Right lung (tissue), 5 donors: Measurements from ENCODE around the gene GLRX. TPM values are rescaled to one million over a fixed set of nuclear protein-coding genes. Genes with fewer than 3 reads are reported as not detected.
A peak's percentile ranks its signal among the peaks of the same experiment; 100 is the strongest.

ENCODE experiments used
- DNase-seq, 2 donors: peaks; one replicate each; pipeline ENCODE4 v3.0.0-alpha.2; 2013
- polyA plus RNA-seq, 5 donors: library from polyadenylated mRNA; unstranded; fragments of 120-200 nt; gene quantifications; one replicate each; pipeline versions ENCODE4 v1.2.1 to v1.2.3, GENCODE V29; 2013; ENCODE audit warnings: inconsistent platforms in 1 of 5, low replicate concordance in 1 of 5; ENCODE audit not compliant: insufficient read length in 5 of 5, insufficient read depth in 1 of 5

GLRX gene
- polyA plus RNA-seq, 5 donors = 21.8 to 32.7 (median 26.0) TPM

DNA sequence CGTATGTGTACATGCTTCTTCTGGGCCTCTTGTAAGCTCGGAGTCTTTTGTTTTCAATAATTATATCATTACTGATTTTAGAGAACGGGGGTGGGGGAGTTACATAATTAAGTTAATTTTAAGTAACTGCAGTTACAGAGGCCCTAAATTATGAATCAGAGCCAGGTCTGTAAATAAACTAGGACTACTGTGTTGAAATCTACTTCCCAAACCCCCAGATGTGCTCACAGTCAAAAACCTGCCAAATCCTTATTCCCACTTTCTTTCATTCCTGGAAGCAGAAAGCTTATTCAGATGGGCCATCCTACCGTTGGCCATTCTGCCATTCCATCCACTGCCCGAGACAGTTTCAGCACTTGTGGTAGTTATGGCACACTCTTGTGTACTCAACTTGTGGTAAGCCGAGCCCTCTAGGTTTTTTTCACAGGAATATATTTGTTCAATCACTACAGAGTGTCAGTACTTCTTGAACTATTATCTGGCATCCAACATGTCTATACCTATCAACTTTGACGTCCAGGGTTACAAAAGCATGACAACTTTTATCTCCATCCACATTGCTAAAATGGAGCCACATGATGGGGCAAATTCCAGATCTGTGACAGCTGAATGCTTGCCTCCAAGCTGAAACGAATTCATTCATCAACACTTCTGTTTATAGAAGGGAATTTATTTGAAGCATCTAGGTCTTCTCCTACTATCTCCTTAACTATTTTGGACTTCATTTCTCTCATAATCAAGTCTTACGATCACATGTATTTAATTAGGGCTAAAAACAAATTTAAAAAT, 37.8 kb downstream of the GLRX start:
- DNase-seq = no peak

GRCh38 chr5:95783661-95784060, 38.9 kb downstream of the GLRX start:
- no peak for DNase-seq

GRCh38 chr5:95782181-95782580, 40.3 kb downstream of the GLRX start:
- DNase-seq = no peak

GRCh38 chr5:95781101-95781583, 41.4 kb downstream of the GLRX start:
- peak; percentile 57 to 76 for DNase-seq

GRCh38 chr5:95780597-95780996, 41.9 kb downstream of the GLRX start:
- DNase-seq = no peak

- DNase-seq = no peak
Observed at GRCh38 chr5:95779611-95780010, 42.9 kb downstream of the GLRX start.

DNA sequence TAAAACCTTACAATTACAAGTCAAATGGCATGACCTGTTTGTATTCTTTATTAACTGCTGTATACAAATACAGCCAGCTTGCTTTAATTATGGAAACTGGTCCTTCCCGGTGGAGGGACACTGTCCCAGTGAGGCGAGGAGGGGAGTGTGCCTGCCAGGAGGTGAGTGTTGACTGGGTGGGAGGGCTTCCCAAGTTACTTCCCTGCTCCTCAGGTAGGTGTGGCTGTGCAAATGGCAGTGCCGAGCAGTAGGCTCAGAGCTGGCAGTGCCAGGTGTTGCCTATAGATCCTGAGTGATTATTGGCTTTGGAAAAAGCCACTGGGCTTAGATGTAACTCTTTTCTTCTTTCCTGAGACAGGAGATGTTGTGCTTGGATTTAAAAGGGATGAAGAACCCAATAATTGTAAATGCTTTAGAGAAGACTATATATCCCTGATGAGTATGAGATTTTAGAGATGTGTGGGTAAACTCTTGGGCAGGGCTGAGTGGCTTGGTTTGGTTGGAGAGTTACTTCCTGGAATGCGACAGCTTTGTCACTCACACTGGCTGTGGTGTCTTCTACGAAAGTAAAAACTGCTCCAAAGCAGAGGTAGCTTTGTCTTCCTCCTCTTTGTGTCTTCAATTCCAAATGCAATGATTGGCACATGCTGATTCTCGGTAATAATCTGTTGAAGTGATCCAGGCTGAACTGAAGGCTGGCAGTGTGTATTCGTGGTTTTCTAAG, 43.7 kb downstream of the GLRX start:
- DNase-seq = no peak

DNA sequence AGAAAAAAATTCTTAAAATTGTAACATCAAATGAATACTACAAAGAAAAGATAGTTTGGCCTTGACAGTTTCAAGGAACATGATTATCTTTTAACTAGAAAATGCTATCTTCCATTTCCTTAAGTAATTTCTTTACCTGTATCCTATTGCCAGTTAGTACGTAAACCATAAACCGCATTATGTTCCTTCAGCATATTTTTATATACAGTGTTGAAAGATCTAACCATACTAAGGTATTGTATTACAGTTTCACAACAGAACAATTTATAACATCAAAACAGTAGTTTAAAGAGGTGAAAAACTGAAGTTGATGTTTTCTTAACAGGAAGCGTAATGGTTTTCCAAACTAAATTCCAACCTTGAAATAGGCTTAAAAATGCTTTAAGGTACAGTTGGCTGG, 45.1 kb downstream of the GLRX start:
- no peak for DNase-seq

GRCh38 chr5:95773335-95774059, 49.0 kb downstream of the GLRX start:
- DNase-seq = no peak

GRCh38 chr5:95771892-95772291, 50.6 kb downstream of the GLRX start:
- DNase-seq = no peak

DNA sequence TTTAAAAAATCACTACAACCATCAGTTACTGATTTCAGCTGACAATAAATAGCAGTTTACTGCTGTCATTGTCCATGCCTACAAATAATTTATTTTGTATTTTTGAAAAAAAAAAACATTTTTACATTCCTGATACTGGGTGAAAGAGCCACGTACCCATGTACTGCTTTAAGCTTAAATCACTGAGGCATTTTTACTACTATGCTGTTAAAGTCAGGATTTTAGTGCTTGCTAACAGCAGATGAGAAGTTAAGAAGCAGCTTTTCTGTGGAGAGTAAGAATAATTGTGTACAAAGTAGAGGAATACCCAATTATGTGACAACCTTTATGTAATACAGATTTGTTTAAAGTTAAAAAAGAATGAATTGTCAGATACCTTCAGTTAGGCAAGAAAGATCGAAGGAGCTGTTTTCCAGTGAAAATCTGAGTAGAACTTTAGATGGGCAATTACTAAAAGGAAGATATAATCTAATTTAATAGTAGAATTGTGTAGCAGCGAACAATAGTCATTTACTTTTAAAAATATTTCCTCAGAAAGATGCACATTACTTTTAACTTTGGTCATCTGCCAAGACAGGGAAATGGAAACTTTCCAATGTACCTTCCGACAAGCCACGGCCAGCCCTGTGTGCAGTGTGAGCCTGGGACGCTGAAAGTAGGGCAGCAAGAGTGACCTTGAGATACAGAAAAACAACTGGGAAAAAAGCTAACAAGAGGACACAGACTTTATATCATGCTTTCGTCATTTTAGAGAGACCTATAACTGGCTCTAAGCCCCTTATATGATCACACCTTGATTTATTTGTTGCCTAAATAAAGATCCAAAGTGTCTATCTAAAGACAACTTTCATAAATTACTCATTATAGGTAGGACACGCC, 51.5 kb downstream of the GLRX start:
- no peak for DNase-seq

DNA sequence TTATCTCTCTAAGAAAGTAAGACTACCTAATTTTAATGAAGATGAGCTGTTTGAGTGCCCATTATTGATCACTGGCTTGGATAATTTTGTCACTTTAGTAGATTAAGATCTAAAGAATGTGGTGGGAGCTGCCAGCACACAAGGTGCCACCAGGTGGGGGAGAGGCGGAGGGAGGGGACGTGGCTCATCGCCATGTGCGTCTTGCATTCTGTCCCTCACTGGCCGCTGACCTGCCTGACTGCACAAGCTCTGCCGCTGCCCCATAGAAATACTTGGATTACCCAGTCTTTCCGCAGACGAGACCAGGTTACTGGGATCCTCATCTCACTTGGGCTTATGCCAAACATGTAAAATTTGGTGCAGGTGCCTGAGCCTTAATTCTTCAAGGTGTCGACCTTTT, 53.8 kb downstream of the GLRX start:
- DNase-seq = no peak

DNA sequence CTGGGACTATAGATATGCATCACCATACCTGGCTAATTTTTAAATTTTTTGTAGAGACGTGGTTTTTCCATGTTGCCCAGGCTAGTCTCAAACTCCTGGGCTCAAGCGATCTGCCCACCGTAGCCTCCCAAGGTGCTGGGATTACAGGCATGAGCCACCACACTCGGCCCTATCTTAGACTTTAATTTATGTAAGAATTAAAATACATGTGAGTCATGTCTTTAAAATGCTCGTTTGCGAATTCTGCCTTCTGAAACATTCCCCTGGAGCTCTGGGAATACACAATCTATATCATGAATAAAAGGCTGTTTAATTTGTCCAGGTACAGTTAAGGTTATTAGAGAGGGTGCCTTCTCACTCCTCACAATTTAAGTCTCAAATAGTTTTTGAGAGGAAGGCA, 58.6 kb downstream of the GLRX start:
- DNase-seq = no peak

Other genes with a start within 250 kb of the GLRX start
- under 1 TPM in 2 of 5 donors, not detected in 3; 0.10 to 0.12 TPM for gene GPR150, start 202.6 kb downstream of the GLRX start, polyA plus RNA-seq
- 1 to 10 TPM; 3.4 to 9.7 (median 4.6) TPM for gene RFESD, start 175.9 kb downstream of the GLRX start, polyA plus RNA-seq
- 1 to 10 TPM in 4 of 5 donors, under 1 TPM in 1; 0.62 to 2.0 (median 1.7) TPM for gene SPATA9, start 139.7 kb downstream of the GLRX start, polyA plus RNA-seq
- 10 to 100 TPM; 38.8 to 71.9 (median 69.6) TPM for gene RHOBTB3, start 91.4 kb downstream of the GLRX start, polyA plus RNA-seq
- 10 to 100 TPM; 16.4 to 27.1 (median 20.9) TPM for gene ELL2, start 139.1 kb upstream of the GLRX start, polyA plus RNA-seq